Mesenchymal stem cell (in vitro differentiated cells and primary cell): ENCODE data around the gene CAVIN4.

Source experiments
- DNase-seq: peaks from one replicate; pipeline ENCODE4 v3.0.0-alpha.2; 2013
- H2AFZ ChIP-seq: one replicate; pipeline ENCODE4 v1.6.1; 2013; ENCODE audit warnings: low read depth, mild to moderate bottlenecking, control low read depth, inconsistent platforms, low read length, moderate library complexity
- H2AK5ac ChIP-seq: 2 replicates; pipeline ENCODE4 v1.6.1; 2013; ENCODE audit warnings: low read length, moderate library complexity, mild to moderate bottlenecking, inconsistent platforms; ENCODE audit not compliant: severe bottlenecking
- H2BK120ac ChIP-seq: one replicate; pipeline ENCODE4 v1.6.1; 2013; ENCODE audit warnings: low read depth, mild to moderate bottlenecking, inconsistent platforms, low read length, moderate library complexity
- H2BK12ac ChIP-seq, 2 experiments: one replicate each; pipeline ENCODE4 v1.6.1; 2013; ENCODE audit warnings: inconsistent platforms in 2 of 2, low read length in 2 of 2, mild to moderate bottlenecking in 2 of 2, moderate library complexity in 2 of 2, control low read depth in 1 of 2
- H2BK15ac ChIP-seq: one replicate; pipeline ENCODE4 v1.6.1; 2013; ENCODE audit warnings: mild to moderate bottlenecking, low read depth, inconsistent platforms; ENCODE audit not compliant: poor library complexity, severe bottlenecking
- H2BK5ac ChIP-seq: 2 replicates; pipeline ENCODE4 v1.6.1; 2013; ENCODE audit warnings: low read depth, mild to moderate bottlenecking, low read length, control low read depth, inconsistent platforms; ENCODE audit not compliant: poor library complexity, severe bottlenecking
- H3K14ac ChIP-seq, 2 experiments: one replicate each; pipeline ENCODE4 v1.6.1; 2013; ENCODE audit warnings: inconsistent platforms in 2 of 2, low read length in 2 of 2, control low read depth in 1 of 2, mild to moderate bottlenecking in 1 of 2, moderate library complexity in 1 of 2
- H3K18ac ChIP-seq, 2 experiments: one replicate each; pipeline ENCODE4 v1.6.1; 2013; ENCODE audit warnings: inconsistent platforms in 2 of 2, low read length in 2 of 2, control low read depth in 1 of 2, low read depth in 1 of 2, mild to moderate bottlenecking in 1 of 2
- H3K23ac ChIP-seq, 2 experiments: one replicate each; pipeline ENCODE4 v1.6.1; 2013; ENCODE audit warnings: inconsistent platforms in 2 of 2, low read length in 2 of 2, mild to moderate bottlenecking in 2 of 2, moderate library complexity in 2 of 2, control low read depth in 1 of 2
- H3K27ac ChIP-seq: 2 replicates; pipeline ENCODE4 v1.5.1; 2013; ENCODE audit warnings: mild to moderate bottlenecking, moderate library complexity, low read length, control low read depth, inconsistent platforms; ENCODE audit not compliant: poor library complexity, severe bottlenecking
- H3K27me3 ChIP-seq, 2 experiments: 2 replicates each; pipeline versions ENCODE4 v1.6.1 to v1.7.0; 2013; ENCODE audit warnings: low read length in 2 of 2, mild to moderate bottlenecking in 2 of 2, moderate library complexity in 2 of 2, control low read depth in 1 of 2, inconsistent platforms in 1 of 2; ENCODE audit not compliant: control insufficient read depth in 1 of 2, insufficient read depth in 1 of 2
- H3K36me3 ChIP-seq, 2 experiments: 2 replicates each; pipeline versions ENCODE4 v1.6.1 to v1.7.0; 2013; ENCODE audit warnings: low read length in 2 of 2, control low read depth in 1 of 2, inconsistent platforms in 1 of 2, low read depth in 1 of 2, mild to moderate bottlenecking in 1 of 2; ENCODE audit not compliant: insufficient read depth in 2 of 2, control insufficient read depth in 1 of 2
- H3K4ac ChIP-seq, 2 experiments: one replicate each; pipeline ENCODE4 v1.6.1; 2013; ENCODE audit warnings: inconsistent platforms in 2 of 2, low read length in 2 of 2, mild to moderate bottlenecking in 2 of 2, moderate library complexity in 2 of 2, control low read depth in 1 of 2, low read depth in 1 of 2
- H3K4me1 ChIP-seq: 2 replicates; pipeline ENCODE4 v1.6.1; 2013; ENCODE audit warnings: low read depth, low read length, control low read depth; ENCODE audit not compliant: control insufficient read depth, insufficient read depth
- H3K4me2 ChIP-seq: 2 replicates; pipeline ENCODE4 v1.6.1; 2013; ENCODE audit warnings: low read length, mild to moderate bottlenecking, inconsistent platforms; ENCODE audit not compliant: poor library complexity, severe bottlenecking
- H3K4me3 ChIP-seq, 2 experiments: 2 replicates each; pipeline versions ENCODE4 v1.5.1 to v1.7.0; 2013; ENCODE audit warnings: low read length in 2 of 2, mild to moderate bottlenecking in 2 of 2, control low read depth in 1 of 2, low read depth in 1 of 2; ENCODE audit not compliant: insufficient read depth in 1 of 2
- H3K79me1 ChIP-seq: replicated peaks from 2 replicates; pipeline ENCODE4 v1.6.1; 2013; ENCODE audit warnings: mild to moderate bottlenecking, control low read depth, low read length, inconsistent platforms; ENCODE audit not compliant: poor library complexity, severe bottlenecking
- H3K9ac ChIP-seq: 2 replicates; pipeline ENCODE4 v1.7.0; 2013; ENCODE audit warnings: mild to moderate bottlenecking, low read length, moderate library complexity
- H3K9me3 ChIP-seq: 2 replicates; pipeline ENCODE4 v1.7.0; 2013; ENCODE audit warnings: mild to moderate bottlenecking, low read length; ENCODE audit not compliant: control insufficient read depth
- H4K8ac ChIP-seq: one replicate; pipeline ENCODE4 v1.6.1; 2013; ENCODE audit warnings: inconsistent platforms, mild to moderate bottlenecking, low read length, moderate library complexity
- H4K91ac ChIP-seq: one replicate; pipeline ENCODE4 v1.6.1; 2013; ENCODE audit warnings: mild to moderate bottlenecking, low read length, inconsistent platforms
- WGBS: methylation state at CpG from one replicate; pipeline ENCODE4 v1.1.7; 2013; ENCODE audit warnings: mixed read lengths; 5-methylcytosine and 5-hydroxymethylcytosine counted together

CAVIN4 gene

DNA sequence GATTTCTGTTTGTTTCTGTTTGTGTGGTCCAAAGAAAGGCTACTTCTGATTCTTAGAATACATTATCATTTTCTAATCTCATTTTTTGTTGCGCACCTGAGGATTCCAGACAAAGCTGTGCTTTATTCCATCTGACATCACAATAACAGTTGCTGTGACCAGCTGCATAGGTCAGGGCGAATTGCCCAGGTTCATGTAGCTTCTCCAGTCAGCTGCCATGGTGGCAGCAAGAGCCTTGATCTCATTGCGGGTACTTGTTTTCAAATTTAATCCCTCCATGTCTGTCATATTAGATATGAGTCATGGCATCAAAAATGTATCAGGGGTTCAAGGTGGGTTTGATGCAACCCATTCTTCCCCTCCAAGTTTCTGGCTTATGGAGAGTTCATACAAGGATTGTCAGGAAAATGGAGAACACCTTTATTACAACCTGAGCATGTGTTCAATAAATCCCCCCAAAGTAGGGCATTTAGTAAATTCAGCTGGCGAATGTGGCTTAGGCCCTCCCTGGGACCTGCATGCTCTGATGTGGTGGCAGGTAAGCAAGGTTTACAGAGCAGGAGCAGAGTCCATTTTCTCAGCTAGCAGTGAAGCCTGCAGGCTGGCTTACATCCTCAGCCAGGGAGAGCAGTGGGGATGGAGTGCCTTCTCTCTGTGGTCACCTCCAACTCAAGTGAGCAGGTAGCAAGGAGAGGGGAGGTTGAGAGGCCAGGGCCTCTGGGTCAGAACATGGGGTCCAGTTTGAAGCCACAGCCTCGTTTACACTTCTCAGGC, 13.9 kb downstream of the CAVIN4 start:
- no peaks in the 10 kb centered on the region for H3K9me3 ChIP-seq
- no peak overlapping the region for H3K14ac ChIP-seq
- H3K9ac ChIP-seq, result no peak overlapping the region
- no peak overlapping the region for H2BK15ac ChIP-seq
- DNase-seq, result no peak
- no peak overlapping the region for H2BK12ac ChIP-seq
- H3K79me1 ChIP-seq, result no peaks in the 10 kb centered on the region
- no peak overlapping the region for H3K4me3 ChIP-seq
- no peak overlapping the region for H4K91ac ChIP-seq
- no peak overlapping the region for H4K8ac ChIP-seq
- H3K4me1 ChIP-seq, result no peaks in the 10 kb centered on the region
- no peak overlapping the region for H2AFZ ChIP-seq
- H3K23ac ChIP-seq, result no peak overlapping the region
- peaks cover 0 to 2% of the 10 kb centered on the region in 2 experiments for H3K27me3 ChIP-seq
- WGBS, result 84% methylated on average over 4 of the region's 5 CpGs
- H2AK5ac ChIP-seq, result no peak overlapping the region
- no peak overlapping the region for H3K18ac ChIP-seq
- H3K36me3 ChIP-seq, result peaks cover 0 to 3% of the 10 kb centered on the region in 2 experiments
- no peak overlapping the region for H3K4ac ChIP-seq
- H2BK120ac ChIP-seq, result no peak overlapping the region
- no peak overlapping the region for H3K4me2 ChIP-seq
- no peak overlapping the region for H2BK5ac ChIP-seq
- no peak overlapping the region for H3K27ac ChIP-seq

DNA sequence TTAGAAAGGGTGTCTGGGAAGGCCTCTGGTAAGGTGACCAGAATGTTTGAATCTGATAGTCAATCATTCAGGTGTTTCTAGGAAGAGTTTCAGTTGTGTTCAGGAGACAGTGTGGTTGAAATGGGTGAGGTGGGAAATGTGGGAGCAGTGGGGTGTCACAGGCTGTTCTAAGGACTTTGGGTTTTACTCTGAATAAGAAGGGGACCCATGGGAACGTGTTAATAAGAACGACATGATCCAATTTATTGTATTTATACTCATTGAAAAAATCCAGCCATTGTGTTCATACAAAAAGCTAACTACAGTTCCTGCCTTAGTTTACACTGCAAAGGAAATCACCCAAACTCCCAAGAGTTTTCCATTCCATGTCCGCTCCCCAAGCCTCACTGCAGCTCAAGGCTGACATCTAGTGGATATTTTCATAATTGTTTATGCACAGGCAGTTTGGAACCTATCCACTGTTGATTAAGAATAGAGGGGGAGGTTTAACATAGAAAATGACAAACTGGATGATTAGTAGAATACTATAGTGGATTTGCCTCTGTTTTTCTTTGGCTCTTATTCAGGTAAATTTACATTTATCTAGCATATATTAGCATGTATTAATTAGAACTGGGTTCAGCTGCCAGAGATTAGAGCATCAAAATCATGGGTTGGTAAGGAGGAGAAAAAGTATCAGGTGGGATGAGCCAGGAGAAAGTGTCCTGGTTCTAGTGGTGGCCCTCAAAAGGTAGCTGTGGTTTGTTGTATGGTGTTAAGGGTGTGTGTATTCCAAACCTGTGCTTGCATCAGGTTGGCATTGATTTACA, 17.7 kb downstream of the CAVIN4 start:
- Histone ChIP-seq H2BK12ac (no peak overlapping the region), H3K4me3 (no peak overlapping the region), H3K9me3 (no peaks in the 10 kb centered on the region), H4K91ac (no peak overlapping the region), H3K79me1 (no peaks in the 10 kb centered on the region), H2BK120ac (no peak overlapping the region), H3K18ac (no peak overlapping the region), H3K4ac (no peak overlapping the region), H2BK15ac (no peak overlapping the region), H3K9ac (no peak overlapping the region), H3K4me2 (no peak overlapping the region), H3K36me3 (no peaks in the 10 kb centered on the region), H3K14ac (no peak overlapping the region), H3K23ac (no peak overlapping the region), H4K8ac (no peak overlapping the region), H3K4me1 (peaks cover 1% of the 10 kb centered on the region), H2AFZ (no peak overlapping the region), H2AK5ac (no peak overlapping the region), H3K27ac (no peak overlapping the region), H2BK5ac (no peak overlapping the region), H3K27me3 (peaks cover 0 to 9% of the 10 kb centered on the region in 2 experiments)
- peak; percentile 72 for DNase-seq
- 4% methylated on average over 3 of the region's 3 CpGs for WGBS

DNA sequence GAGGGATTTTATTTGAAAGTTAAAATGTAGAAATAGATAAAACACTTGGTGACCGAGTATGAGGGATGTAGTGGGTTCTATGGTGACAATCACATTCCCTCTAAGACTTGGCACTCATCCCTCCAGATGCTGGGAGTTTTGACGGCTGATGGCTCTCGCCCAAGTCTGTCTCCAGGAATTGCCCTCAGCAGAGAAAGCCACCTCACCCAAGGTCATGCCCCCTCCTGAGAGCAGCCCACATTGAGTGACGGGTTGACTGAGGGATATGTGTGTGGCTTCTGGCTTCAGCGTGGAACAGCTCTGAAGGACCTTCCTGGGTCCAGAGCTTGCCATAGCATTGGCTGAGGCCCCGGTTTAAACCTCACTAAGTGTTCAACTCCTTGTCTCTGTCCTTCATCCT, 19.4 kb downstream of the CAVIN4 start:
- Histone ChIP-seq H4K8ac (no peak overlapping the region), H3K4ac (no peak overlapping the region), H2BK15ac (no peak overlapping the region), H3K4me1 (peaks cover 3% of the 10 kb centered on the region), H2AK5ac (no peak overlapping the region), H3K23ac (no peak overlapping the region), H2AFZ (no peak overlapping the region), H2BK12ac (no peak overlapping the region), H3K14ac (no peak overlapping the region), H3K4me2 (no peak overlapping the region), H3K18ac (no peak overlapping the region), H3K4me3 (no peak overlapping the region), H2BK120ac (no peak overlapping the region), H3K27me3 (peaks cover 0 to 9% of the 10 kb centered on the region in 2 experiments), H3K27ac (no peak overlapping the region), H3K9me3 (no peaks in the 10 kb centered on the region), H3K9ac (no peak overlapping the region), H2BK5ac (no peak overlapping the region), H4K91ac (no peak overlapping the region), H3K36me3 (no peaks in the 10 kb centered on the region), H3K79me1 (no peaks in the 10 kb centered on the region)
- DNase-seq, result no peak
- whole genome bisulfite sequencing, result 94% methylated on average over 4 of the region's 6 CpGs

DNA sequence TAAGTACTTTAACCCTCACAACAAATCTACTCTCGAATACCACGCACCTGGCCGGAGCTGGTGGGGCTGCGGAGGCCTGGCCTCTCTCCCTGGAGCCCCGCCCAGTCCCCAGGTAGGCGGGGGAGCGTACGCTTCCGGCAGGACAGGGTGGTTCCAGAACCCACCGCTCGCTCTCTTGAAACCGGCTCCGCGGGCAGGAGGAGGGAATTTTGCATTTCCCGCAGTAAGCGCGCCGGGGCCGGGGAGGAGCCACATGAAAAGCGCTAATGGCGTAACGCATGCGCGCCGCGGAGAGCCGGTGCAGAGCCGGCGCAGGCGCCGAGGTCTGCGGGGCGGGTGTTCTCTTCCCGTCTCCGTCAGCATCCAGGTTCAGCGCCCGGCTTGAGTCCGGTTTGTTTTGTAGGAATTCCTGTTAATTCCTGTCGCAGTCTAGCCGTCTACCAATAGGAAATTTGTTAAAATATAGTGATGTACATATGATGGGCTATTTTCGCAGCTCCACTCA, 20.8 kb downstream of the CAVIN4 start:
- peak overlapping the region; percentile 57 to 79 for H3K4me3 ChIP-seq
- H2BK15ac ChIP-seq, result peak overlapping the region; percentile 39
- no peak overlapping the region for H3K27ac ChIP-seq
- H3K23ac ChIP-seq, result no peak overlapping the region
- peaks cover 3% of the 10 kb centered on the region for H3K4me1 ChIP-seq
- H2AFZ ChIP-seq, result no peak overlapping the region
- H2BK5ac ChIP-seq, result no peak overlapping the region
- H3K9ac ChIP-seq, result peak overlapping the region; percentile 85
- H4K91ac ChIP-seq, result no peak overlapping the region
- no peak overlapping the region for H2AK5ac ChIP-seq
- H3K79me1 ChIP-seq, result no peaks in the 10 kb centered on the region
- peak; percentile 75 for DNase-seq
- H3K4ac ChIP-seq, result no peak overlapping the region
- no peaks in the 10 kb centered on the region for H3K36me3 ChIP-seq
- no peak overlapping the region for H2BK12ac ChIP-seq
- H3K18ac ChIP-seq, result peak overlapping the region; percentile 40 to 61
- H2BK120ac ChIP-seq, result no peak overlapping the region
- WGBS, result under 1% methylated on average over 34 of the region's 41 CpGs
- H3K14ac ChIP-seq, result no peak overlapping the region
- H4K8ac ChIP-seq, result peak overlapping the region; percentile 16
- peak overlapping the region; percentile 85 for H3K4me2 ChIP-seq
- no peaks in the 10 kb centered on the region for H3K9me3 ChIP-seq
- H3K27me3 ChIP-seq, result peaks cover 0 to 9% of the 10 kb centered on the region in 2 experiments
